Type B pancreatic cell (in vitro differentiated cells): ENCODE measurements around the gene ECPAS. TPM values are rescaled to one million over a fixed set of nuclear protein-coding genes. Genes with fewer than 3 reads are reported as not detected.

Experiments
- DNase-seq: peaks from one replicate; pipeline ENCODE4 v3.0.0; 2021; ENCODE audit warnings: mixed read lengths; ENCODE audit not compliant: unreplicated experiment; ENCODE audit errors: extremely low spot score
- H3K27ac Mint-ChIP-seq: 2 replicates; pipeline ENCODE4 v1.8.0; 2021; ENCODE audit warnings: mild to moderate bottlenecking, mixed read lengths
- H3K27me3 Mint-ChIP-seq: 2 replicates; pipeline ENCODE4 v1.8.0; 2021; ENCODE audit warnings: mixed read lengths
- H3K36me3 Mint-ChIP-seq: 2 replicates; pipeline ENCODE4 v1.8.0; 2021; ENCODE audit warnings: mixed read lengths
- H3K4me1 Mint-ChIP-seq: one replicate; pipeline ENCODE4 v1.8.0; 2021; ENCODE audit warnings: mixed read lengths; ENCODE audit not compliant: unreplicated experiment
- H3K4me3 Mint-ChIP-seq: 2 replicates; pipeline ENCODE4 v1.8.0; 2021; ENCODE audit warnings: mild to moderate bottlenecking, mixed read lengths
- H3K9me3 Mint-ChIP-seq: 2 replicates; pipeline ENCODE4 v1.8.0; 2021; ENCODE audit warnings: mixed read lengths
- total RNA-seq: library from RNA; stranded (reverse); gene quantifications from 2 replicates; pipeline ENCODE4 v1.2.1, GENCODE V29; 2021; ENCODE audit warnings: low replicate concordance
- TF ChIP-seq, protein P1 (sequence below): fragments of 200-600 bp; sonication (generic); conservative IDR thresholded peaks from 2 replicates; pipeline ENCODE4 v1.5.0; 2021; ENCODE audit warnings: antibody characterized with exemption, mild to moderate bottlenecking

The ECPAS gene
- total RNA-seq, 1 donor from 2014 or later = 82.9 TPM

DNA sequence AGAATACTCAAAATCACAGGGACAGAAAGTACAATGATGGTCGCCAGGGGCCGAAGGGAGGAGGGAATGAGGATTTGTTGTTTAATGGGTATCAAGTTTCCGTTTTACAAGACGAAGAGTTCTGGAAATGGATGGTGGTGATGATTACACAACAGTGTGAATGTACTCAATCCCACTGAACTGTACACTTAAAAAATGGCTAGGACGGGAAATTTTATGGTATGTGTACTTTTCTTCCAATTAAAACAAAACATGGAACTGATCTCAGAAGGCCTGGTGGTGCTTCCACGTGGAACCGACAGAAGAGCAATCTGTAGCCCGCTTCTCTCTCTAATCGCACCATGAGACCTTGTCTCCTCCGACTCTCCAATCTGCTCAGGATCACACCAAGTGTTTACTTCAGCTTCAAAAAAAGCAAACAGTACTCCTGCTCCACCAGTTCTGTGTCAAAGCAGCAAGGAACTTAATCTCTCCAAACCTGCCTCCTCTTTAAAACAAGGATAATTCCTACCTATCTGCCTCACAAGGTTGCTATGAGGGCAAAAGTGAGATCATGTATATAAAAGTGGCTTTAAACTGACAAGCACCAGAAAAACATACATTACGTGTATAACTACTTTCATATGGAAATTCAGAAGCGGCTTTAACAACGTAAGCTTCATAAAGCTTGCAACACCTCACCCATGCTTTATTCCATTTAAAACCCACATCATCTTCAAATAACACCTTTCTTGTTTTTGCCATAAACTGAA is 2.1 kb downstream of the ECPAS start:
- TF ChIP-seq, protein P1, sequence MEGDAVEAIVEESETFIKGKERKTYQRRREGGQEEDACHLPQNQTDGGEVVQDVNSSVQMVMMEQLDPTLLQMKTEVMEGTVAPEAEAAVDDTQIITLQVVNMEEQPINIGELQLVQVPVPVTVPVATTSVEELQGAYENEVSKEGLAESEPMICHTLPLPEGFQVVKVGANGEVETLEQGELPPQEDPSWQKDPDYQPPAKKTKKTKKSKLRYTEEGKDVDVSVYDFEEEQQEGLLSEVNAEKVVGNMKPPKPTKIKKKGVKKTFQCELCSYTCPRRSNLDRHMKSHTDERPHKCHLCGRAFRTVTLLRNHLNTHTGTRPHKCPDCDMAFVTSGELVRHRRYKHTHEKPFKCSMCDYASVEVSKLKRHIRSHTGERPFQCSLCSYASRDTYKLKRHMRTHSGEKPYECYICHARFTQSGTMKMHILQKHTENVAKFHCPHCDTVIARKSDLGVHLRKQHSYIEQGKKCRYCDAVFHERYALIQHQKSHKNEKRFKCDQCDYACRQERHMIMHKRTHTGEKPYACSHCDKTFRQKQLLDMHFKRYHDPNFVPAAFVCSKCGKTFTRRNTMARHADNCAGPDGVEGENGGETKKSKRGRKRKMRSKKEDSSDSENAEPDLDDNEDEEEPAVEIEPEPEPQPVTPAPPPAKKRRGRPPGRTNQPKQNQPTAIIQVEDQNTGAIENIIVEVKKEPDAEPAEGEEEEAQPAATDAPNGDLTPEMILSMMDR = no peak
- no peaks in the 10 kb centered on the region for H3K27me3 Mint-ChIP-seq
- DNase-seq = no peak
- H3K27ac Mint-ChIP-seq = peak overlapping the region; percentile 88
- no peaks in the 10 kb centered on the region for H3K9me3 Mint-ChIP-seq
- peak overlapping the region; percentile 87 for H3K4me3 Mint-ChIP-seq
- peaks cover 4% of the 10 kb centered on the region for H3K36me3 Mint-ChIP-seq
- peaks cover 27% of the 10 kb centered on the region for H3K4me1 Mint-ChIP-seq

DNA sequence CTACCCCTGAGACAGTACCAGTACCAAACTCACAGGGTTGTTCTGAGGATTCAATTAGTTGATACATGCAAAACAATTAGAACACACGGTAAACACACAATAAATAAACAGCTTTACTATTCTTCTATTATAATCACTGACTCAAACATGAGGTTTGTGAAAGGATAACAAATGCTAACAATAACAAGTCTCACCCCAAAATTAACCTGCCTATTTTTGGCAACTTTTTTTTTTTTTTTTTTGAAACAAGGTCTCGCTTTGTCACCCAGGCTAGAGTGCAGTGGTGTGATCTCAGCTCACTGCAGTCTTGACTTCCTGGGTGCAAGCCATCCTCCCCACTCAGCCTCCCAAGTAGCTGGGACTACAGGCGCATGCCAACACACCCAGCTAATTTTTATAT is 6.5 kb downstream of the ECPAS start:
- H3K4me3 Mint-ChIP-seq = no peak overlapping the region
- H3K27me3 Mint-ChIP-seq = no peaks in the 10 kb centered on the region
- H3K27ac Mint-ChIP-seq = no peak overlapping the region
- no peak for DNase-seq
- H3K4me1 Mint-ChIP-seq = peaks cover 32% of the 10 kb centered on the region
- peaks cover 9% of the 10 kb centered on the region for H3K36me3 Mint-ChIP-seq
- no peaks in the 10 kb centered on the region for H3K9me3 Mint-ChIP-seq
- TF ChIP-seq, protein P1 = no peak

DNA sequence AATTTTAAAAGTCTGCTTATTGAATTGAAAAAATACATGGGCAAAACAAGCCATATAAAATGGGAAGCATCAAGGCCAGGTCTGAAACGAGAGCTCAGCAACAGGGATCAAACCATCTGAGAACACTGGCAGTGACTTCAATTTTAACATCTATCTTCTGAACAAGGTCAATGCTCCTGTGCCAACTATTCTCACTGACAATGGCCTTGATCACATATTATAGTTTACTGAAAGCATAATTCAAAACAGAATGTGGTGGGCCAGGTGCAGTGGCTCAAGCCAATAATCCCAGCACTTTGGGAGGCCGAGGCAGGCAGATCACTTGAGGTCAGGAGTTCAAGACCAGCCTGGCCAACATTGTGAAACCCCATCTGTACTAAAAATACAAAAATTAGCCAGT is 9.0 kb downstream of the ECPAS start:
- Mint-ChIP-seq H3K9me3 (no peaks in the 10 kb centered on the region), H3K27ac (no peak overlapping the region), H3K27me3 (no peaks in the 10 kb centered on the region), H3K4me1 (peaks cover 22% of the 10 kb centered on the region), H3K4me3 (no peak overlapping the region), H3K36me3 (peaks cover 14% of the 10 kb centered on the region)
- TF ChIP-seq, protein P1 = no peak
- no peak for DNase-seq

DNA sequence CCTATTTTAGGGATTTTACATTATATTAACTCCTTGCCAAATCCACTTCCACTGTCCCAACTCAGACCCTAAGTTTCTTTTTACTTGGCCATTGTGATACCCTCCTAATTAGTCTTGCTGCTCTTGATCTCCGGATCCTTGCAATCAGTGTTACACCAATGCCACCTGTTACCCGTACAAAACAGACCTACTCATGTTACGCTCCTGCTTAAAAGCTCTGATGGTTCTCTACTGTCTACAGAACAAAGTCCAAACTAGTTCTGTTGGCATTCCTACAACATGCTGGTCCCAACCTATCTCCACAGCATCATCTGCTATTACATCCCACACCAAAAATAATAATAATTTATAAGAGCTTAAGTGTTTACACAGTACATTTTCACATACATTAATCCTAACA is 9.8 kb downstream of the ECPAS start:
- DNase-seq = no peak
- no peak overlapping the region for H3K27ac Mint-ChIP-seq
- H3K36me3 Mint-ChIP-seq = peaks cover 14% of the 10 kb centered on the region
- H3K9me3 Mint-ChIP-seq = no peaks in the 10 kb centered on the region
- TF ChIP-seq, protein P1 = no peak
- H3K4me1 Mint-ChIP-seq = peaks cover 22% of the 10 kb centered on the region
- H3K4me3 Mint-ChIP-seq = no peak overlapping the region
- H3K27me3 Mint-ChIP-seq = no peaks in the 10 kb centered on the region

- Mint-ChIP-seq H3K4me3 (no peak overlapping the region), H3K9me3 (peaks cover 13% of the 10 kb centered on the region), H3K27me3 (no peaks in the 10 kb centered on the region), H3K4me1 (peaks cover 12% of the 10 kb centered on the region), H3K27ac (no peak overlapping the region), H3K36me3 (peaks cover 19% of the 10 kb centered on the region)
- TF ChIP-seq, protein P1 = no peak
- DNase-seq = no peak
These were observed 16.3 kb downstream of the ECPAS start for GRCh38 chr9:111467778-111468367.
